Hepatocyte (in vitro differentiated cells): ENCODE data around the gene MADD. TPM values are rescaled to one million over a fixed set of nuclear protein-coding genes. Genes with fewer than 3 reads are reported as not detected.

Source experiments
- DNase-seq: peaks from one replicate; pipeline ENCODE4 v3.0.0-alpha.2; 2016; ENCODE audit warnings: low spot score
- H2AFZ ChIP-seq: fragments of 200-600 bp; sonication (generic); 2 replicates; pipeline ENCODE4 v1.6.0; 2016; ENCODE audit warnings: antibody characterized with exemption, mild to moderate bottlenecking
- H3K27ac ChIP-seq: fragments of 200-600 bp; sonication (generic); 2 replicates; pipeline ENCODE4 v1.5.1; 2016; ENCODE audit warnings: mild to moderate bottlenecking
- H3K27me3 ChIP-seq: fragments of 200-600 bp; sonication (generic); 2 replicates; pipeline ENCODE4 v1.6.1; 2016
- H3K36me3 ChIP-seq: fragments of 200-600 bp; sonication (generic); replicated peaks from 2 replicates; pipeline ENCODE4 v1.5.1; 2016; ENCODE audit warnings: low read depth; ENCODE audit not compliant: insufficient read depth
- H3K4me1 ChIP-seq: fragments of 200-600 bp; sonication (generic); 2 replicates; pipeline ENCODE4 v1.5.1; 2016; ENCODE audit warnings: mild to moderate bottlenecking, moderate library complexity; ENCODE audit not compliant: insufficient read depth
- H3K4me2 ChIP-seq: fragments of 200-600 bp; sonication (generic); 2 replicates; pipeline ENCODE4 v1.6.0; 2016
- H3K4me3 ChIP-seq: fragments of 200-600 bp; sonication (generic); 2 replicates; pipeline ENCODE4 v1.5.1; 2016; ENCODE audit warnings: mild to moderate bottlenecking
- H3K79me2 ChIP-seq: fragments of 200-600 bp; sonication (generic); 2 replicates; pipeline ENCODE4 v1.6.0; 2017; ENCODE audit warnings: mild to moderate bottlenecking
- H3K9me2 ChIP-seq: fragments of 200-600 bp; sonication (generic); replicated peaks from 2 replicates; pipeline ENCODE4 v1.6.0; 2017; ENCODE audit warnings: mild to moderate bottlenecking; ENCODE audit not compliant: insufficient read depth
- H3K9me3 ChIP-seq: fragments of 200-600 bp; sonication (generic); 2 replicates; pipeline ENCODE4 v1.5.1; 2016; ENCODE audit warnings: low read depth, mild to moderate bottlenecking
- H4K20me1 ChIP-seq: fragments of 200-600 bp; sonication (generic); 2 replicates; pipeline ENCODE4 v1.6.0; 2016; ENCODE audit warnings: mild to moderate bottlenecking; ENCODE audit not compliant: insufficient read depth, poor library complexity, severe bottlenecking
- CTCF ChIP-seq: fragments of 200-600 bp; sonication (generic); IDR thresholded peaks from 2 replicates; pipeline ENCODE4 v1.5.1; 2016; ENCODE audit warnings: antibody characterized with exemption, mild to moderate bottlenecking; ENCODE audit not compliant: poor library complexity
- EZH2 ChIP-seq: fragments of 200-600 bp; sonication (generic); IDR thresholded peaks from 2 replicates; pipeline ENCODE4 v1.6.1; 2016; ENCODE audit warnings: antibody characterized with exemption, mild to moderate bottlenecking, borderline replicate concordance
- EZH2phosphoT487 ChIP-seq: fragments of 200-600 bp; sonication (generic); IDR thresholded peaks from one replicate; pipeline ENCODE4 v1.6.1; 2018; ENCODE audit warnings: antibody characterized with exemption, mild to moderate bottlenecking, low read depth, moderate library complexity; ENCODE audit not compliant: unreplicated experiment, severe bottlenecking
- WGBS: methylation state at CpG from one replicate; pipeline ENCODE4 v1.1.6; 2016; ENCODE audit warnings: low lambda C conversion rate; ENCODE audit errors: missing lambda C conversion rate; 5-methylcytosine and 5-hydroxymethylcytosine counted together
- polyA plus RNA-seq: library from polyadenylated mRNA; unstranded; fragments of >200 nt; fragmentation: Nextera tagmentation; extraction: Ambion mirVana; gene quantifications from 2 replicates; pipeline ENCODE4 v1.2.1, GENCODE V29; 2016
- total RNA-seq: library from RNA; depleted of rRNA; stranded (reverse); fragments of >200 nt; gene quantifications from 2 replicates; pipeline ENCODE4 v1.2.3, GENCODE V29; 2014

Gene MADD
- total and polyA plus RNA-seq, 2 experiments from 2014 or later = 17.6 to 19.1 TPM

DNA sequence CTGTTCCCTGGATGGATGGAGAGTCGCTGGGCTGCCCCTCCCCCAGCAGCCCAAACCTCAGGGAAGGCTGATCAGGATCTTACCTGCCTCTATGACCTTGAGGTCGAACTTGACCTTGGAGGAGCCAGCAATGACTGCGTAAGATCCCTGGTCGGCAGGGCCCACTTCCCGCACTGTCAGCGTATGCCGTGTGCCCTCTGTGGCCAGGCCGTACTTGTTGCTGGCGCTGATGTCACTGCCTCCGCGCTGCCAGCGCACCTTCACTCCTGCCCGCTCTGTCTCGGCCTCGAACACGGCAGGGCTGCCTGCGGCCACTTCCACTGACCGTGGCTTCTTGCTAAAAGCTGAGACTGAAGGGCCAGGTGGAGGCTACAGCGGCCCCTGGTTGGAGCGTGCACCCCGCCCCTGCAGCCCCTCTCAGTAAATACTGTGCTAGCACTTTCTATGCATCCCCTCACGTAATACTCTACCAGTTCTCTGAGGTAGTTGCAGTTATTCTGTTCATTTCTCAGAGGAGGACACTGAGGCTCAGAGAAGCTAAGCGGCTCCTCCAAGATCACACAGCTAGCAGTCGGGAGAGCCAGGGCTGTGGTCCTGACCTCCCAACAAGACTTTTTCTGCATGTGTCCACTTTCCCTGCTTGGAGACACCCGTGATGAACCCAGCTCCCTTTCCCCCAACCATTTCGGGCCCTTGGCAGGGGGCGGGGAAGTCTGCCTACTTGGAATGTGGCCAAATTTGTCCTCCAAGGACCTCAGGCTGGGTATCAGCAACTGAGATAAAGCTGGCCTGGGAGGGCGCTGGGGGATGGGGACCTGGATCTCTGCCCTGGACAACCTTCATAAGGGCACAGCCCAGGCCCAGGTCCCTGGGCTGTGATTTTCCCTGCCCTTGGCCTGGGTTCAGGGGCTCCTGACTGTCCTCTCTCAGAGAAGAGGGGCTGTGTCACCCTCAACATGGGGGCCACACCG is 81.5 kb downstream of the MADD start:
- Histone ChIP-seq H3K27ac (no peak overlapping the region), H3K9me2 (no peaks in the 10 kb centered on the region), H3K4me1 (no peaks in the 10 kb centered on the region), H3K36me3 (no peaks in the 10 kb centered on the region), H2AFZ (no peak overlapping the region), H3K9me3 (no peaks in the 10 kb centered on the region), H3K4me3 (no peak overlapping the region), H3K4me2 (no peak overlapping the region), H4K20me1 (no peaks in the 10 kb centered on the region), H3K27me3 (no peaks in the 10 kb centered on the region), H3K79me2 (no peaks in the 10 kb centered on the region)
- DNase-seq = no peak
- WGBS = 85% methylated on average over 29 of the region's 29 CpGs
- TF ChIP-seq EZH2phosphoT487 (no peak), CTCF (no peak), EZH2 (no peak)

DNA sequence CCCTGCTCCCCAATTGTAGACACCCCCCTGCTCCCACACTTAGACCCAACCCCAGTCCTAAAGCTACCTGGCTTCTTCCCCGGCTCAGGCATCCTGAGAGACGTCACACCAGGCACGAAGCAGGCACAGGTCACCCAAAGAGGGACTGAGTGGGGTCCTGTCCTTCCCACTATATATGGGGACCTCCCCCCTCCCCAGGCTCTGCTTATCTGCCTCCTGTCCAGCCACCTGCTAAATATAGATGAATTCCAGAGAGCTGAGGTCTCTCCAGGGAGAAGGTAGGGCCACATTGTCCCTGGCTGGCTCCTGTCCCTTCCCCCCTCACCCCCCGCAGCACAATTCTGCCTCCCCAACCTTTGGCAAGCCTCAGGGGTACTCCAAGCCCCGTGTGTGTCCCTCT is 82.6 kb downstream of the MADD start, which contains the start of gene MYBPC3:
MYBPC3 (minus strand) TSS at position 147 of the 400 bp plus-strand sequence; CDS start at position 92, 55 bp downstream.
- 88% methylated on average over 5 of the region's 5 CpGs for WGBS
- Histone ChIP-seq H3K27me3 (no peaks in the 10 kb centered on the region), H3K36me3 (no peaks in the 10 kb centered on the region), H3K4me3 (no peak within 1 kb of the TSS), H3K79me2 (no peaks in the 10 kb centered on the region), H3K27ac (no peak within 1 kb of the TSS), H3K4me1 (no peaks in the 10 kb centered on the region), H3K4me2 (no peak within 1 kb of the TSS), H4K20me1 (no peaks in the 10 kb centered on the region), H3K9me3 (no peaks in the 10 kb centered on the region), H3K9me2 (no peaks in the 10 kb centered on the region), H2AFZ (no peak within 1 kb of the TSS)
- DNase-seq = no peak
- no peak for TF ChIP-seq EZH2phosphoT487
- no peak for TF ChIP-seq CTCF
- TF ChIP-seq EZH2 = no peak

DNA sequence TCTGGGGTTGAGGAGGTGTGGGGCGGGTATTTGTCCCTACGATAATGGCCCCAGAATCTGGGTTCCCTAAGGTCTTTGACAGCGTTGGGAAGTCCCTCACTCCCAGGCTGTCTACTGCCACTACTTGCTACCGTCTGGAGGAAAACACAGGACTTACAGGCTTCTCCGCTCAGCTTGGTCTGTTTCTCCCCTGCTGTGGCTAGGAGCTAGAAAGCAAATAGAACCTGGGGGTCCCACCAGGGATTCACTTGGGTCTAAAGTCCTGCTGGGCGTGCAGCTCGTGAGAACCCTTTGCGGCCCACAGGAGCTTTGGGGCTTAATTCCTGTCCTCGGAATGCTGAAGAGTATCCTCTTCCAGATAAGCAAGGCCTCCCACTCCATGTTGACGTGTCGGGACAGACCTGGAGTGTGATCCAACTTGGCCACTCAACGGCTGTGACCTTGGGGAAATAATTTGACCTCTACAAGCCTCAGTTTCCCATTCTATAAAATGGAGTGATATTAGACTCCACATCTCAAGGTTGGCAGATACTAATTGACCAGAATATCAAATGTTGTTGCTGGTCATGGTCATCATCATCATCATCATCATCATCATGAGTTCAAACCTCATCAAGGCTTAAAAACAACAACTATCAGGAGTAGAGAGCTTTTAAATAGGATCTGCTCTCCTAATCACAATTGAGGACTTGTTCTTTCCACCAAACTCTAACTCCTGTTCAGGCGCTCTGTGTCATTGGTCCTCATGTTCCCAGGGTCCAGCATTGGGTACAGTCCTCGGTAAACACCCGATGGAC is 84.2 kb downstream of the MADD start:
- H3K79me2 ChIP-seq = no peaks in the 10 kb centered on the region
- no peaks in the 10 kb centered on the region for H3K9me2 ChIP-seq
- no peaks in the 10 kb centered on the region for H3K36me3 ChIP-seq
- 87% methylated on average over 15 of the region's 15 CpGs for WGBS
- H3K27me3 ChIP-seq = no peaks in the 10 kb centered on the region
- H3K4me3 ChIP-seq = no peak overlapping the region
- H2AFZ ChIP-seq = peak overlapping the region; percentile 98
- no peak for DNase-seq
- no peak for TF ChIP-seq CTCF
- no peak for TF ChIP-seq EZH2
- TF ChIP-seq EZH2phosphoT487 = no peak
- peak overlapping the region; percentile 95 for H3K4me2 ChIP-seq
- H3K27ac ChIP-seq = no peak overlapping the region
- H4K20me1 ChIP-seq = no peaks in the 10 kb centered on the region
- no peaks in the 10 kb centered on the region for H3K9me3 ChIP-seq
- no peaks in the 10 kb centered on the region for H3K4me1 ChIP-seq
